H1 (cell line): ENCODE results near the gene FGD6. TPM values are rescaled to one million over a fixed set of nuclear protein-coding genes. Genes with fewer than 3 reads are reported as not detected.

ENCODE experiments used
- SIN3A ChIP-seq, 2 experiments: IDR thresholded peaks in 1 of 2; conservative IDR thresholded peaks in 1 of 2; 2 replicates each; pipeline ENCODE4 v1.6.1; 2011 to 2012; ENCODE audit warnings: low read length in 2 of 2, improper control_type of control experiment in 1 of 2, low read depth in 1 of 2, mild to moderate bottlenecking in 1 of 2
- SP4 ChIP-seq: IDR thresholded peaks from 2 replicates; pipeline ENCODE4 v1.6.1; 2012; ENCODE audit warnings: low read length, inconsistent platforms
- TEAD4 ChIP-seq: IDR thresholded peaks from 2 replicates; pipeline ENCODE4 v1.6.1; 2012; ENCODE audit warnings: low read depth, low read length, inconsistent platforms, mixed read lengths
- polyA plus RNA-seq, 7 experiments: library from polyadenylated mRNA; depleted of rRNA in 3 of 7; stranded (reverse) in 5 of 7; unstranded in 2 of 7; fragments of >200 nt in 5 of 7; fragments of 200-250 nt in 2 of 7; gene quantifications; 1 replicate in 5 of 7; 2 replicates in 1 of 7; 4 replicates in 1 of 7; pipeline versions ENCODE4 v1.2.1 to v1.2.3, GENCODE V29; 2011 to 2013; ENCODE audit warnings: missing spikeins in 2 of 7, mixed read lengths in 2 of 7
- total RNA-seq: library from RNA; stranded (reverse); fragmentation: NEBNext Ultra II Directional; extraction: Animal tissue kit (Norgen Biotek cat#: 25700); gene quantifications from 2 replicates; pipeline ENCODE4 v1.2.1, GENCODE V29; 2021

The FGD6 gene
- total and polyA plus RNA-seq, 2 of the 8 experiments (the other 6 are each of a cell fraction or from before 2014, with no cell fraction given), result 12.2 to 24.3 TPM

DNA sequence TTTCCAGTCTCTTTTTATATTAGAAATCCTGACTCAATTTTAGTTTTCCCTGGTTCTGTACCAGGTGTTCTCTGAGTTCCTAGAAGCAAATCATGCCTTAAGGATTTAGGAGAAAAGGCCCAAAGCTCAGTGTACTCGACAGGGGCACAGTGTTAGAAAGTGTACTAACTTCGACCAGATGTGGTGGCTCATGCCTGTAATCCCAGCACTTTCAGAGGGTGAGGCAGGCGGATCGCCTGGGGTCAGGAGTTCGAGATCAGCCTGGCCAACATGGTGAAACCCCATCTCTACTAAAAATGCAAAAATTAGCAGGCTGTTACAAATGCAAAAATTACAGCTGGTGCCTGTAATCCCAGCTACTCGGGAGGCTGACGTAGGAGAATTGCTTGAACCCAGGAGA lies 12.4 kb upstream of the FGD6 start (continued):
- TF ChIP-seq SIN3A (conservative IDR thresholded peaks at IDR 0.05 in 1 of 2, IDR thresholded peaks at IDR 0.05 in 1 of 2; ENCODE audit: low read depth in 1 of 2, low read length in 2 of 2), result no peak
- TF ChIP-seq SP4, result no peak
- no peak for TF ChIP-seq TEAD4
